ENCODE measurements around the gene EIF4E1B.

The EIF4E1B gene

DNA sequence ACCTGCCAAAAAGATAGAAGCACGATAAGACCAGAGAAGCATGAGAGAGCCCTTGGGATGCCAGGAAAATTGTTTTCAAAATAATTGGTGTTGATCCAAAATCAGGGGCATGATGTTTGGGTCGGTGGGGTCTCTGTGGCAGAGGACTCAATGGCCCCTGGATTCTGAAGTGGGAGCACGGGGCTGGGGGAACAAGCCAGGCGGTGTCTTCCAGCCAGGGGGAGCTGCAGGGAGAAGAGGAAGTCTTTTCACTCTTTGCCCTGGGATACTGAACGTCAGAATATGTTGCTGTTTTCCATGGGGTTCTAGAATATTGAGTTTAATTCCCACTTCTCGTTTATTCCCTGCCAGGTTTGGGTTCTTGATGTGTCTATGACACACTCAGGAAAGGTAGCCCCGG, 37.2 kb downstream of the EIF4E1B start:
- no peak for DNase-seq

DNA sequence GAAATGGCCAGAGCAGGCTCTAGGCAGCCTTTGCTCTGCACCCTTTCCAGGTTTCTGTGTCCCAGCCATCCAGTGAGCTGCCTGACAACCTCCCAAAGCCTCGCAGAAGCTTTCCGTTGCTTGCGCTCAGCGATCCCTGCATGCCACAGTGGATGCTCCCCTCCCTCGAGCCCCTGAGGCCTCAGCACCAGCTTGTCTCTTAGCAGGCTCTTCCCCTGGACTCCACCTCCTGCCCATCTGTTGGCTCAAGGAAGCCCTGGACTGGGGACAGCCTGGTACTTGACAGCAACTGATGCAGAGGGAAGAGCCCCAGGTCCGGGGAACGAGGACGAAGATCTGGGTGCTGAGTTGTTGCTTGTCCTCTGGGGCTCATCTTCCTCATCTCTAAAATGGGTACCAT, 40.0 kb downstream of the EIF4E1B start:
- DNase-seq = no peak

DNA sequence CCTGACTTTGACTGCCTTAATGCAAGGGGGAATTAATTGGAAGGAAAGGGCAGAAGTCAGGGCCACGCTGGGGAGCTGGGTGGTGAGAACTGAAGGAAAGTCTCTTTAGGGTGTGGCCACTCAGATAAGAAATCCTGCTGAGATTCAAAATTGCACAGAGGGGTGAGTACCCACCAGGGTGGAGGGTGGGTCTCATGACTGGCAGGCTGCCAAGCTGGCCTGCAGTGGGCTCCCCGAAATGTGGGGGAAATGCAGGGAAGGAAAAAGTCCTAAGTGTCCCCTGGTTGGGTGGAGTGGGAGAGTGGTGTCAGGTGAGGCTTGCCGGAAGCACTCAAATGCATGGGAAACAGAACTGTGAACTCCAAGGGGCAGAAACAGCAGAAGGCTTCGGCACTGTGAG, 40.9 kb downstream of the EIF4E1B start:
- DNase-seq = no peak

DNA sequence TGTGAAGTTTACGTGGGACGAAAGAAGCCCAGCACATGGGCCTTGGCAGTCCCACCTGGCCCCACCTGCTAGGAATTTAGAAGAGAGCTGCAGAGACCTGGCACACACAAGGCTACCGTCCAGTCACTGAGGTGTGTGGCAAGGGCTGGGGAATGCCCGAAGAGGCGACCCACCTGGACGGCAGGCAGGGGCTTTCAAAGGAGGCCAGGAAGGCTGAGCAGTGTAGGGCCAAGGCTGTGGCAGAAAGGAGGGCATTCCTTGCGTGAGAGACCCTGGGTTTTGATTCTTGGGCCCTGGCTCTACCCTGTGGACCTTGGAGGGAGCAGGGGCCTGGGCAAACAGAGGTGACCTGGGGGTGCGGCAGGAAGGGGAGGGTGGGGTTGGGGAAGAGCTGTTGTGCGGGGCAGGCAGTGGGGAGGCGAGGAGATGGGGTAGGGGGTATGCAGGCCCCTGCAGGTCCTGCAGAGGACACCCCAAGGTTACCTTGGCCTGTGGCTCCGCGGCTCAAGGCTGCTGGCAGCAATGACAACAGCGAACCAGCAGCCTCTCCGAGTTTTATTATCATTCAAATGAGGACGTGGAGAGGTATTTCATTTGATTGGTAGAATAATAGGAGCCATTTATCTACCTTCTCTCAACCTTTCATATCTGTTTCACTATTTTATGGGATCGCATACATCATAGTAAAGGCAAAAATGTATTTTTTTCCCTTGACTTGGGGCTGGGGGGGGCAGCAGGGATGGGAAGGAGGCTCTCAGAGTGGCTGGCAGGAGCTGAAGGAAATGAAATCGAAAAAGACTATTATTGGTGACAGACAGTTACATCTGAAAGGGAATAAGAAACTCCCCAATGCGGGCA, 41.6 kb downstream of the EIF4E1B start:
- DNase-seq = no peak

DNA sequence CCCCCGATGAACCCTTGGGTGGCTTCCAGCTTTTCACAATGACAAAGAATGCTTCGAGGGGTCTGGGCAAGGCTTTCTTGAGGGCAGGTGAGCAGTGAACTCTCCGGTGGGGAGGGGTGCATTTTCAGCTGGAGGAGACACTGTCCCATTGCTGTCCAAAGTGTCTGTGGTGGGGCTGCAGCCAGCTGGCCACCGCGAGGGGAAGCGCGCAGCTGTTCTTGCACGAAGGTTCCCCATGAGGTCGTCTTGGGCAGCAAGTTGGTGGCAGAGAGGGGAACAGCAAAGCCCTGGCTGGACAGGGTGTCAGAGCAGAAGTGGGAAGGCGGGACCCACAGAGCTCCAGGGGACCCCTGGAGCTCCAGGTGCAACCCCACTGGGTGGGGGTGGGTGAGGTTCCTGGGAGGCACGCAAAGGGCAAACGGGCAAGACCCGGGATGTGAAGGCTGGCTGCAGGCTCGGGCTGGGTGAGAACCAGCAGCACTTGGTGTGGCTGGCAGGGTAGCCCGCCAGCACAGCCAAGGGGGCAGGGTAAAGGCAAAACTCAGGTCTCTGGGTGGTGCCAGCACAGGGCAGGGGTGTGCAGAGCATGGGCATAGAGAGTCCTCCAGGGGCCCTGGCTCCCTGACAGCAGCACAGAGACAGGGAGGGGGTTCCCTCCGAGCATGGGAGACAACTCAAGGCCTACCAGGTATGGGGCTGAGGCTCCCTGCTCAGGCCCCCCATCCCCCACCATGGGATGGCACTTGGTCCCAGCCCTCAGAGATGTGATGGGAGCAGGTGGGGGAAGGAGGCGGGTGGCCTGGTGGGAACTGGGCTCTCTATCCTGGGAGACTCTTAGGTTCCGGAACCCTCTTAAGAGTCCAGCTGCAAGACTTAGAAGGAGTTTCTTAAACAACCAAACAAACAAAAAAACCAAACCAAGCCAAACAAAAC, 43.4 kb downstream of the EIF4E1B start:
- no peak for DNase-seq

DNA sequence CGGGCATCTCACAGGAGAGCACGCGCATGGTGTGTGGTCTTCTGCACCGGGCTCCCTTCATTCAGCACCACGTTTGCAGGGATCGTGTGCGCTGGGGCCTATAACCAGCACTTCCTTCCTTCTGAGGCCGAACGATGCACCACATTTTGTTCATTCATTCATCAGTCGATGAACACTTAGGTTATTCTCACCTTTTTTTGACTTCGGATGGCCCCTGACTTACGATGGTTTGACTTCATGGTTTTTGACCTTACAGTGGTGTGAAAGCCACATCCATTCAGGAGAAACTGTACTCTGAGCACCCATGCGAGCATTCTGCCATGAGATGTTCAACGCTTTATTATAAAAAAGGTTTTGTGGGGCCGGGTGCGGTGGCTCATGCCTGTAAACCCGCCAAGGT, 44.3 kb downstream of the EIF4E1B start:
- DNase-seq = no peak

DNA sequence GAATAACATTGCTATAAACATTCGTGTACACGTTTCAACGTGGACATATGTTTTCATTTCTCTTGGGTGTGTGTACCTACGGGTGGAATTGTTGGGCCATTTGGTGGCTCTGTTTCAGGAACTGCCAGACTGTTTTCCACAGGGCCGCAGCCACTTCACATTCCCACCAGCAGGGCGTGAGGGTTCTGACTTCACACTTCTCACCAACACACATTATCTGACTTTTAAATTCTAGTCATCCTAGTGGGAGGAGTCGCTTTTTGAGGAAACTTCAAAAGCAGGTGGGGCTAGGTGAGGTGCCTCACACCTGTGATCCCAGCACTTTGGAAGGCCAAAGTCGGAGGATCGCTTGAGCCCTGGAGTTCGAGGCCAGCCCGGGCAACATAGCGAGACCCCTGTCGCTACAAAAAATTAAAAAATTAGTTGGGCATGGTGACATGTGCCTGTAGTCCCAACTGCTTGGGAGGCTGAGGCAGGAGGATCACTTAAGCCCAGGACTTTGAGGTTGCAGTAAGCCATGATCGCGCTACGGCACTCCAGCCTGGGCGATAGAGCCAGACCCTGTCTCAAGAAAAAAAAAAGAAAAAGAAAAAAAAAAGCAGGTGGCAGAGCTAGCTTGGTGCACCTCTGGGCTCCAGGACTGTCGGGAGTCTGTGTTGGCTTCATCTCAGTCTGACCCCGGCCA, 45.3 kb downstream of the EIF4E1B start:
- no peak for DNase-seq

DNA sequence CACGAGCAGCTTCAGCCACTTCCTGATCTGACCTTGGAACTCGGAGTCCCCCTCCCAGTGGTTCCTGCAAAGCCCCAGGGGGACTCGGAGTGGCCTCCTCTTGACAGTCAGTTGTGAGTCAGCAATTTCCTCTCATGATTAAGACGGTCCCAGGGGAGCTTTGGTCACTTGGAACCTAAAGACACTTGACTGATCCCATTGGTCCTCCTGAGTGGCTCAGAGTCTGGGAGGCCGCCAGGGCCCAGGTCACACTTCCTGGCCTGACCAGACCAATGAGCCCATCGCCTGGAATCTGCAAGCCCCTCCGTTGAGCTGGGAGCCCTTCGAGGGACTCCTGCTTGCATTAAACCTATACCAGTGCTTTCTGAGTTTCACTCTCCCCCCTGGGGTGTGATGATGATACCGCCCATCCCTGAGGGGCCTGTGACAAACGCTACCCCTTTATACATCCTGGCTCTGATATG, 45.9 kb downstream of the EIF4E1B start:
- DNase-seq = no peak

DNA sequence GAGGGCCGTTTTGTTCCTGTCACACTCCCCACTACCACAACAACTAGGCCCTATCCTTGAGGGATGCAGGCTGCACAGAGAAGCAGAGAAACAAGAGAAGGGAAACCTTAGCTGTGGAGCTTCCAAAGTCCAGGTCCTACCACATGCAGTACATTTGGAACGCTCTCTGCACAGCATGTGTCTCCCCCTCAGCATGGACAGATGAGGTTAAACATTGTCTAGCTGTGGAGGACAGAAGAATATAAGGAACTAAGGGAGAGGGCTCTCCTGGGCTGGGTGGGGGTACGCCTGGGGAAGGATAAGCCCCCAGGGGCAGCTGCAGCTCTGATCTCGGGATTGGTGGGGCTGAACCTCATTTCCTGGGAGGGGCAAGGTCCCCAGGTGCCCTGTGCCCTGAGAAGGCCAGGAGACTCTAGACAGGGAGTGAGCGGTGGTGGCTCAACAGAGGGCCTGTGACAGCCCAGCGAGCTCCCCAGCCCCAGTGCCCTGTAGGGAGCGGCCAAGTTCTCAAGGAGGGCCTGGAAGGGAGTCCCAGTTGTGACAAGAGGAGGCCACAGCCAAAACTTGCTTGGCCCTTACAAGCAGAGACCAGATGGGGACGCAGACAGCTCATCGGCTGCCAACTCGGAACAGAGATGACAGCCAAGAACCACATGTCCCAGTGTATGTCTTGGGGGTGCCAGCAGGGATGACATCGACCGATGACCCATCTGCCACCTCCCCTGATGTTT, 46.9 kb downstream of the EIF4E1B start:
- no peak for DNase-seq

DNA sequence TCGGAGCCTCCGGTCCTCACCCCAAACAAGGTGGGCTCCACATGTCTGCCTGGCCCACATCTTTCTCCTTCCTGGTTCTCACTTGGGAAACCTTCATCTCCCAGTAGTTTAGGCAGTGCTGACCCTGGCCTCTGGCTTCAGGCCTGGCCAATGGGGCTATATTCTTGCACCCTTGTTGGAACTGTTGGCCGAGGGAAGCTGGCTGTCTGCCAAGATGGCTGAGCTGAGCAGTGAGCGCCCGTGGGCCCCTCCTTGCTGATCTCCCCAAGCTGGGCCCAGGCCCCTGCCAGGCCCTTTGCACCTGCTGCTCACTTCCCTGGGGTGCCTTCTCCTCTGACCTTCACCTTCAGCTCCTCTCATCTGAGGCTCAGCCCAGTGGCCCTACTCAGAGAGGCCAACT, 48.1 kb downstream of the EIF4E1B start:
- DNase-seq = no peak

DNA sequence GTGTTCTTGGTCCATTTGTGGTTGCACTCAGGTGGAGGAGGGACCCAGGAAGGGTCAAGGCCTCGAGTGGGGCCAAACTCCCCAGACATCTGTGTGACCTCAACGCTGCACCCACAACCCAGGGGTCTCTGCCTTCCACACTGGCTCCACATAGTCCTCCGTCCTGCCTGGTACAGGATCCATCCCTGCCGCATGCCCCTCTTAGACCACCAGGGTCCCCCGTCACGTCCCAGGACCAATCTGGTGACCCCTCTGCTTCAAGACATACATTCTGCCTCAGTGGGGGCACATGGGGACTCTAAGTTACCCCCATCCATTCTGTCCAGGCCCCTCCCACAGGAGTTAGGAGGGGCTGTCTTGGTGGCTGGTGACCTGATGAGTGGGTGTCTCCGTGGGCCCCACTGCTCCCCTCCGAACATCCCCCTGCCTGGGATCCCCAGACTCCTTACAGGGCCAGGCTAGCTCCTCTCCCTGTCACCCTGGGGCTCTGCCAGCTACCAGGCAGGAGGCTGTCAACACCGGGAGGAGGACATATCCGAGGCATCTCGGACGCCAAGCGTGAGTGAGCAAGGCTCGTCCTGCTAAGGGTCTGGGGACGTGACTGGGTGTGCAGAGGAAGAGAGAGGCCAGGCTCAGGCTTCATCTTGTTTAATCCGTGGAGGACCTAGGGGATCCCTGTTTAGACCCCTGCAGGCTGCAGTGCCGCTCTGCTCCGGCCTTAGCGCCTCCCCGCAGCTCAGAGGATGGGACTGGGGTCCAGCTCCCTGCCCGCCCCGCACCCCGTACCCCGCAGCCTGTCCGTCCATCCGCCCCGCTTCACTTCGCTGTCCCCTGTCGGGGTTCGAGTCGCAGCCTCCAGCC, 49.1 kb downstream of the EIF4E1B start:
- DNase-seq = no peak

DNA sequence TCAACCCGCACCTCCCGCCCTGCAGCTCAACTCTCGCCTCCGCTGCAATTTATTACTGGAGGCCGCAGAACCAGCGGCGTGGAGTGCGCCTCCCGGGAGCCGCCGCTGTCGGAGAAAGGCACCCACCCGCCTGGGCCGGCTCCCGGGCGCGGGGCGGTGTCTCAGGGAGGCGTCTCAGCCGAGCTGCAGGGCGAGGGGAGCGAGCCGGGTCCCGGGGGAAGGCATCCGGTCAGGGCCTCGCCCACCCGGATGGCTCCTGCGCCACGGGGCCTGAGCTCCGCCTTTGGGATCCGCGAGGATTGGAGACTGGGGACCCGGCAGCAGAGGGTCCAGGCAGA, 49.7 kb downstream of the EIF4E1B start:
- no peak for DNase-seq

DNA sequence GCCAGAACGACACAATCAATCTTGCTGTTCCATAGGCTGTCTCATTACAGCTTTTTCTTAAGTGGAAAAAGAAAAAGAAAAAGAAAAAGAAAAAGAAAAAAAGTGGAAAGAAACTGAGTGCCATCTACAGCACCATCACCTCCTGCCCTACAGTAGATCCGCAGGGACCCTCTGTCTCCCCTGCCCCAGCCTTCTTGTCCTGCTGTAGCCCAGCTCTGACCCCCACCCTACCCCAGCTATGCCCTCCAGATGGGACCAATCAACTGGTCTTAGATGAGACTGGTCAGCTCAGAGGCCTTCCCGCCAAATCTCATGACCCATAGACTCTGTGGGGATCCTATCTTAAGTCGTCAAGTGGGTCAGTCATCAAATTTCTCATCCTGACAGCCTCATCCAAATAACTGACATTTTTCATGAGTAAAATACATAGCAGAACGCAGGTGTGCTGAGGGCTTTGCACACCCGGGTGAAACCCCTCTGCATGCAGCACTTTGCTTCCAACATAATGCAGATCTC, 51.6 kb downstream of the EIF4E1B start:
- no peak for DNase-seq

DNA sequence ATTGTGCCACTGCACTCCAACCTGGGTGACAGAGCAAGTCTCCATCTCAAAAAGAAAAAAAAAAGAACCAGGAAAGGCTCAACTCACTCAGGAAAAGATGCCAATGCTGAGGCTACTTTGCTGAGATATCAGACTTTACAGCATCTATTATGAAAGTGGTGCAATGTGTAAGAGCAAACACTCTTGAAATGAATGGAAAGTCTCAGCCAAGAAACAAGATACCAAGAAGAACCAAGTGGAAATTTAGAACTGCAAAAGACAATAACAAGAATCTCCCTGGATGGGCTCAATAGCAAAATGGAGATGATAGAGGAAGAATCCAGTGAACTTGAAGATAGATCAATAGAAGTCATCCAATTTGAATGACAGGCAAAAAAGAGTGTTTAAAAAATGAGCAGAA, 54.5 kb downstream of the EIF4E1B start:
- no peak for DNase-seq

DNA sequence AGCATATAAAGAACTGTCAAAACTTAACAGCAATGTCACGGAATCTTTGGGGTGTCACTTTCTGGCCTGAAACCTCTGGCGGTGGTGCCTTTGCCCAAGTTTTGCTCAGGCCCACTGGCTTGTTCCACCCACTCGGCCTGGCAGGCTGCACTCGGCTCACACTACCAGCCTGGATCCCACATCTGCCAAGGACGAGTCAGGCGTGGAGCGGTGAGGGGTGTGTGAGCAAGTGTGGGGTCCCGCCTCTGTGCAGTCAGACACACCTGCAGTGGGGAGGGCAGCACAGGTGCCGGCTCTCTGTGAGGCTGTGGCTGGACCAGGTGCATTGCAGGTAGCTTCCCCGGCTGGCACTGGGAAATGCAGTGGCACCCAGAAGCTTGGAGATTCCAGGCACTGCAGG, 56.8 kb downstream of the EIF4E1B start:
- no peak for DNase-seq

DNA sequence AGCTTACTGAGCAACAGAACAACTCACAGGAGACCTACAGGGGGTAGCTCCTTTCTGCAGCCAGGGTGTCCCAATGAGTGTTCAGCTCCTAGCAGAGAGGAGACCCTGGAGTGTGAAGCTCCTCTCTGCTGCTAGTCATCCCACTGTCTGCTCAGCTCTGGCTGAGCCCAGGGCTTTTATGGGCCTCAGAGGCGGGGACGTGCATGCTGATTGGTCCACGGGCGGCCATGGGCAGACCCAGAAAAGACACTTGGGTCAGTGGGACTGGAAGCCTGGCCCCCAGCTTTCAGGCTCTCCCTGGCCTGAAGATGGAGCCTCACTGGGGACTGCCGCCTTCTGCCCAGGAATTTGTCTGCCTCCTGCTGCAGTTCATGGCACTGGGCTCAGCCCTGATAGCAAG, 57.4 kb downstream of the EIF4E1B start:
- DNase-seq = no peak

DNA sequence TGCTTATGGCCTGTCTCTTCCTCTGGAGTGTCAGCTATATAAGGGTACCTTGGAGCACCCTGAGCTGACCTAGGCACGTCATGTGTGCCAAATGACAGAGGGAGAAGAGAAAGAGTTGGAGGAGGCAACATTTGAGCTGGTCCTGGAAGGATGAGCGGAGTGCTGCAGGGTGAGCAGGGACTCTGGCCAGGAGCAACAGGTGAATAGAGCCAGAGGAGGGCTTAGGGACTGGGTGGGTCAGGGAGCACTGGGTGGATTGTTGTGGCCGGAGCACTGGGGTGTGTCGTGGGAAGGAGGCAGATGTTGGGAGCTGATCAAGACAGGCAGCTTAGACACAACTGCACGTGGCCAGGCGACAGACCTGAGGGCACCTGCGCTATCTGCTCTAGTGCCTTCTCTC, 60.4 kb downstream of the EIF4E1B start:
- no peak for DNase-seq

DNA sequence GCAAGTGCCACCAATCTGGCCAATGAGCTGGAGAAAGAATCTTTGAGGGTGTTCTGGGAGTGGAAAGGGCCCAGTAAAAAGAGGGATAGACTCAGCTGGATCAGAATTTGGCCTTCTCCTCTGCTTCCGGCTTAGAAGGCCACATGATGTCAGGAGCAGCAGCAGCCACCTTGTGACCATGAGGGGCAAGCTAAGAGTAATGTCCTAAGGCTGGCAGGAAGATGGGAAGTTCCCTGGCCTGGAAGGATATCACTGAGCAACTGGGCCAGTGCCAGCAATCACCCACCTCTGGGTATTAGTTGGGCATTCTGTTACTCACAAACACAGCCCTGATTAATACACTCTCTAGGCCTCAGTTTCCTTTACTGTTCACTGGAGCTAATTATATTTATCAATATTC, 61.0 kb downstream of the EIF4E1B start:
- DNase-seq = no peak

DNA sequence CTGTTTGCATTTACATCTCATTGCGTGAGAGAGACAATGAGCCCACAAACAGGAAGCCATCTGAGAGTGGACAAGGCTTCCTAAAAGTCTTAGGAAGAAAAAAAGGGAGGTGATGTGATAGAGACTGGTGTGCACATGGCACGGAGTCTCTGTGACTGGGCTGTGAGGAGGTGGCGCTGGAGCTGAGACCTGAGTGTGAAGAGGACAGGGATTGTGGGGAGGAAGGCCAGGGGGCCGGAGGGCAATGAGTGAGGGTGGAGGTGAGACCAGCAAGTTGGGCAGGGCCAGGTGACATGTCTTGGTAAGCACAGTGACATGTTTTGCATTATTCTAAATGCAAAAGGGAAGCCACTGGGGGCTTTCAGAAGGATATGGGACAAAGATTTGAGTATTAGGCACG, 61.9 kb downstream of the EIF4E1B start:
- no peak for DNase-seq

DNA sequence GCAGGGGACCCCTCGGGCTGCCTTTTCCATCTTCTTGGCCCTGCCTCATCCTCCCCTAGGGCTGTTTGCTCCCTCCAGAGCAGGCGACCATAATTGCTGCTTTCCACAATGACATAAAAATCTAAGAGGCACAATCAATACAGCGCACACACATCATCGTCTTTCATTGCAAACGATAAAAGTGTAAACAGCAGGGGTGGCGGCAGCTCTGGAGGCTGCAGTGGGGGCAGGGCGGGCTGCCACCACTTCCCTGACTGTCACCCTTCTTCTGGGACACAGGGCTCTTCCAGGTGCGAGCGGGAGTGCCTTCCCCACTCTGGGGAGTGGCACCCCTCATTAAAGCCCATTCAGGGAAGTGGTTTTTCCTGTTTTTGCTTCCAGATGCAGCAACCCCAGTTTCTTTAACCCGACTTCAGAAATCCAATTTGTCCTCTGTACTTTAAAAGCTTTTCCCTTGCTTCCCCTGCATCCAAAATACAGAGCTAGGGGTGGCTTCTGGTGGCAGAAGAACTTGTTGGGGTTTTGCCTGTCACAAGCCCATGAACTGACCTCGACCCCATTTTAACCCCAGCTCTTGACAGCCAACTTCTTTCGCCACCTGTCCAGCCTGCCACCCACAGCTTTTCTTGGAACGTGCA, 62.5 kb downstream of the EIF4E1B start:
- no peak for DNase-seq

DNA sequence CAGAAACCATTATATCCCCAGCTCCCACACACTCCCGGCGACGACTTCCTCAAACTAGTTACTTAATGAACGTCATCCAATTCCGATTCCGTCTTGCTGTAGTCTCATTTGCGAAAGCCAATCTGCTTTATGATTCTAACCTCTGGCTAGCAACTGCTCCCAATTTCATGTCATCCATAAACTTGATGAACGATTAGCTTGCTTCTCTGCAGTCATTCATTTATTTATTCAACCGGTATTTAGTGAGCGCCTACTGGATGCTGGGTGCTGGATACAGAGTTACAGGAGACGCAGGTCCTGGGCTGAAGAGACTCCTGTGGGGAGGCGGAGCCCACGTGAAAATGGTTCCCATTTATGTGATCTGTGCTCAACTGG, 63.0 kb downstream of the EIF4E1B start:
- DNase-seq = no peak

Data from right forelimb (tissue), 1 donor.